GM18502 (cell line): ENCODE measurements around the gene QSOX2.

Experiments used
- ATAC-seq: cut with Tn5 transposase; IDR thresholded peaks from one replicate; pipeline ENCODE4 v1.9.1; 2021; ENCODE audit warnings: mild to moderate bottlenecking; ENCODE audit not compliant: unreplicated experiment, poor library complexity

Gene QSOX2

GRCh38 chr9:136209232-136209631 lies 36.4 kb downstream of the QSOX2 start:
- ATAC-seq = no peak

- ATAC-seq = no peak
Observed at GRCh38 chr9:136208675-136209074, 36.9 kb downstream of the QSOX2 start.

GRCh38 chr9:136207616-136208015 lies 38.0 kb downstream of the QSOX2 start:
- no peak for ATAC-seq

- ATAC-seq = no peak
Observed at GRCh38 chr9:136206602-136207275, 38.9 kb downstream of the QSOX2 start.

- ATAC-seq = no peak
Observed at GRCh38 chr9:136205707-136205992, 40.0 kb downstream of the QSOX2 start.

- no peak for ATAC-seq
Observed at GRCh38 chr9:136204838-136205706, 40.5 kb downstream of the QSOX2 start, which contains the start of gene LHX3. Gene LHX3, minus strand, starts transcription at chr9:136205128. Its CDS starts 116 bp downstream, at chr9:136205012.

DNA sequence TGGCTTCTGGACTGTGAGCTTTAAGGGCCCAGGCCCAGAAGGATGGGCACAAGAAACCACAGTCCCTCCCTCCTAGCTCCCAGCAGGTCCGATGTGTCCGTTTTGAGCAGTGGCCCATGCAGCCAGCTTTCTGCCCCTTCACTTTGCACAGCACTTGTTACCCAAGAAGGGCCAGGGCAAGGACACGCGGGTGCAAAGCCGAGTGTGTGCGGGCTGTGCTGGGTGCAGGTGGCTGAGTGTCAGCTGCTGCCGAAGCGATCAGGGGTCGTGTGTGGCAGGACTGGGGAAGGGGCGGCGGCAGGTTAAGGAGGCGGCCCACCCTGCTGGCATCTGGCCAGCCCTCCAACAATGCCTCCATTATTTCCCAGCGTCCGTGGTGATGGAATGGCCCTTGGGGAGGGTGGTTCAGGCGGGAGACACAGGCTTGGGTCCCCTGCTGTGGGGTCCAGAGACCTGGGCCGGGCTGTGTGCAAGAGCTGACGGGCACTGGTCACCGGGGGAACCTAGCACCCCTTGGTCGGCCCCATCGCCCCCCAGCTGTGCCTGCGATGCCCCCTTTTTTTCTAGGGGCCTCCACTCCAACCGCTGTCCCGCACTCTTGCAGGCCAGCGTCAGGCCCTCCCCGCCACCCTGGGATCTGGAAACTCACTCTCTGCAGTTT lies 41.3 kb downstream of the QSOX2 start:
- ATAC-seq = no peak

- ATAC-seq = no peak
Observed at GRCh38 chr9:136203408-136204144, 42.0 kb downstream of the QSOX2 start.

GRCh38 chr9:136202454-136203407 lies 42.9 kb downstream of the QSOX2 start:
- ATAC-seq = no peak

DNA sequence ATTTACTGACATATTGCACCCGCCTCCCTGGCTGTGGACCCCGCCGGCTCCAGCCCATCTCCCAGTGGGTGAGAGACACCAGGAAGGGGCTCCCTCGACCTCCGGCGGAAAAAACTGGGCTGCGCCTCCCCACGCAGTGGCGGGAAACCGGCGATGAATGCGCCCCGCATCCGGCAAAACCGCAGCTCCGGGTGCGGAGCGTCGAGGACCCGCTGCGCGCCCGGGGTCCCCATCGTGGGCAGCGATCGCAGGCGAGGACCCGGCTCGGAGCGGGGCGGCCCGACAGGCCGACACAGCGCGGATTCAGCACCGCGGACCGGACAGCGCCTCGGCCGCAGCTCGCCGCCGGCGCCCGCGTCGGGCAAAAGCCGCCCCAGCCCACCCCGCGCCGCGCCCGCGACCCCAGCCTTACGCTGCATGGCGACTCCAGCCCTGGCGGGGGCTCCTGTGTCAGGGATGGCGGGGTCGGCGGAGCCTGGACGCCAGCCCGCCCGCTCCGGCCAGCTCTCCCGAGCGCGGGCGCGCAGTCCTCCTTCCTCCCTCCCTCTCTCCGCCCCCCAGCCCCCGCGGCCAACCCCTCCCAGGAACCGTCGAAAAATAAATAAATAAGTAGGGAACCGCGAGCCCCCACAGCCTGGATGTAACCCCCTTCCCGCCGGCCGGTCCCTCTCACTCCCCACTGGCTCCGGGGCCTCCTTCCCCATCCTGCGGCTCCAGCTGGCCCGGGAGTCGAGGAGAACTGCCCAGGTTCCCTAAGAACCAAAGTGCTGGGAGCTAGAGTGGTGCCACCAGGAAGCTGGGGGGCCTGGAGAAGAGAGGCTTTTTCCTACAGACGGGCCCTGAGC lies 43.8 kb downstream of the QSOX2 start:
- ATAC-seq = no peak

DNA sequence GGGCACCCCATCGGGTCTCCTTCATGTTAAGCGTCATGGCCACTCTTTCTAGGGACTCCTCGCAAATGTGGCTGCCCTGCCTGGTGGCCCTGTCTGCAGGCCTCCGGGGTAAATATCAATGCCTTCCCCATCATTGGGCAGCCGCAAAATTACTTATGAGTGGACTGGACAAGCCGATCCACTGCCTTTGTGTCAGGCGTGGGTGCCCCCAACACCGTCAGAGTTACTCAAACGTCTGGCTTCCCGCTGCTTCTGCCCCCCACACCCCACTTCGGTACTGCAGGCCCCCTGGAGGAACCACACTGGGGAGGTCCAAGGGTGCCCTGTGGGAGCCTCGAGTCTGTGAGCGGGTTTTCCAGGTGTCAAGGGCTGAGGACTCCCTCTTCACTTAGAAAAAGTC lies 44.4 kb downstream of the QSOX2 start:
- no peak for ATAC-seq

- ATAC-seq = no peak
Observed at GRCh38 chr9:136200424-136200823, 45.2 kb downstream of the QSOX2 start.

DNA sequence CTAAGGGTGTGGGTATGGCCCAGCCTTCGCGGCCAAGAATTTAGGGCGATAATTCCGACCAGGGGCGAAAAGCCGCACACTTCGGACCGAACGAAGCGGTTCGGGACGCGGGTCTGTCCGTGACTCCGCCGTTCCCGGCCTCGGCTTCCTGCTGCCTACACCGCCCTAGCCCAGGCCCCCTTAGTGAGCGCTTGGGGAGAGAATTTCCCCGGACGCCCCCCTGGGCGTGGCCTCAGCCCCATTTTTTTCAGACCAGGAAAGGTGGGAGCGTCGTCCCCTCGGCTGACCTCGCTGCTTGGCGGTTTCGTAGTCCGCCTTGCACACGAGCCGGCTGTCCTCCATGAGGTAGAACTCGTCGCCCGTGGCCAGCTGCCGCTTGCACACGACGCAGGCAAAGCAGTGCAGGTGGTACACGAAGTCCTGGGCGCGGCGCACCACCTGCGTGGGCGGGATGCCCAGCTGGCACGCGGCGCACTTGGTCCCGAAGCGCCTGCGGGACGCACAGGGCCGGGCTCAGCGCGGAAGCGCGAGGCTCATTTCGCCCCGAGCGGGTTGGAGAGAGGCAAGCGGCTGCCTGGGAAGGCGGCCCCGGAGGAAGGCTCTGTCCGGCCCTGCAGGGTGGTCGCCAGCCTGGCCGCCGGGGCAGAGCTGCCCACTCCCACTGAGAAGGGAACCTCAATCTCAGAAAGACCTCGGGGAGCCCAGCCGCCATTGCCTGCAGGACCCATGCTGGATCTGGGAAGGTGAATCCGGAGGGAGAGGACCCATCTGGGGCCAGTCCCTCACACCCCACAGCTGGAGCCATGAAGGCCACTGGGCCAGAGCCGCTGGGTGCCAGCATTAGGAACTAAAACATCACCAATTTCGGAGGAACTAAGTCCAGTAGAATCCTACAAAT lies 46.0 kb downstream of the QSOX2 start:
- no peak for ATAC-seq

DNA sequence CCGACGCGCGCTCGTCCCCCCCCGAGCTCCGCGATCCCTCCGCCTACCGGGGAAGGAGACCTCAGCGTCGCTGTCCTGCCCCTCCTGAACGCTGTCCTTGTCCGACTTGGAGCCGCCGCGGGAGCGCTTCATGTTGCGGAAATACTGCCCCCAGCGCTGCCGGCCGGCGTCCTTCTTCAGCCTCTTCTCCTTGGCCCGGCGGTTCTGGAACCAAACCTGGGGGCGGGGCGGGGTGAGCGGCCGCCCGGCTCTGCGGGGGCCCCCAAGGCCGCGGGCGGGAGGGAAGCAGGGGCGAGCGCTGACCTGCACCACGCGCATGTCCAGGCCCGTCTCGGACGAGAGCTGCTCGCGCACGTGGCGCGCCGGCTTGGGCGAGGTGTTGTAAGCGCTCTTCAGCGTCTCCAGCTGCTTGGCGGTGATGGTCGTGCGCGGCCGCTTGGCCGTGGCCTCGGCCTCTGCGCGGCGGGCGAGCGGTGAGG lies 47.0 kb downstream of the QSOX2 start:
- no peak for ATAC-seq

DNA sequence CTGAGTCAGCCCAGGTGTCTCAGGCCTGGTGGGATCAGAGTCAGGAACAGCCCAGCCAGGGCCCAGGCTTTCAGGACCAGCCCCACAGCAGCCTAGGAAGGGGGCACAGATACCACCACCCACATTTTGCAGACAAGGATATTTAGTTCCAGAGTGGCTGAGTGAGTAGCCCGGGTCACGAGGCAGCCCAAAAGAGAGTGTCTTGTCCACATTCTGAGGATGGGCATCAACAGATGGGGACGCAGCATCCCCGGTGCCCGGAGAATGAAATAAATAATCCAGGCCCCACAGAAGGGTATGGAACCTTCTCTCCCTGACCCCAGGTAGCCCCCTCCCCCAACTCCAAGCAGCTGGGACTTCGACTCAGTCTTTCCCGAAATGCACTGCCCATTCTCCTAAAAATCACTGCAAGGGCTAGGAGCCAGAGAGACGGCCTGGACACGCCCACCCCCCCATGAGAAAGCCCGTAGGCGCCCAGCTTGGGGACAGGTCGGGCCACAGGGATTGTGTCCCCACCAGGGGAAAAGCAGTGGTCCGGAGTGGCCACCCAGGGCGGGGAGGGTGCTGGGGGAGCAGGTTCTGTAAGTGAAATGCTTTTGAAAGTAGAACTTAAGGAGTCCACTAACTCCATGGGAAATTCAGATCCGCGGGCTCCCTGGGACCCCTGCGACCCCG lies 47.5 kb downstream of the QSOX2 start:
- ATAC-seq = no peak

GRCh38 chr9:136197084-136197875 lies 48.3 kb downstream of the QSOX2 start:
- no peak for ATAC-seq
